Esophagus muscularis mucosa (tissue), 4 donors: Measurements from ENCODE around the gene CNTN2.

Experiments
- EP300 ChIP-seq: sonication (generic); formaldehyde crosslinking; IDR thresholded peaks from one replicate; pipeline ENCODE4 v1.6.1; 2017; ENCODE audit warnings: antibody characterized with exemption
- POLR2A ChIP-seq: fragments of 450-650 bp; IDR thresholded peaks from one replicate; pipeline ENCODE4 v1.6.1; 2017; ENCODE audit warnings: antibody characterized with exemption, moderate library complexity, mild to moderate bottlenecking, low read depth
- POLR2AphosphoS5 ChIP-seq, 2 donors: sonication (generic); formaldehyde crosslinking; IDR thresholded peaks; one replicate each; pipeline ENCODE4 v1.6.1; 2017; ENCODE audit warnings: antibody characterized with exemption in 2 of 2
- TF ChIP-seq, protein P1 (sequence below), 3 experiments: fragments of 200-600 bp in 2 of 3; fragments of 450-650 bp in 1 of 3; sonication (generic) in 2 of 3; IDR thresholded peaks; one replicate each; pipeline ENCODE4 v1.5.1; 2017 to 2019; ENCODE audit warnings: antibody characterized with exemption in 3 of 3, mild to moderate bottlenecking in 2 of 3, moderate library complexity in 1 of 3

DNA sequence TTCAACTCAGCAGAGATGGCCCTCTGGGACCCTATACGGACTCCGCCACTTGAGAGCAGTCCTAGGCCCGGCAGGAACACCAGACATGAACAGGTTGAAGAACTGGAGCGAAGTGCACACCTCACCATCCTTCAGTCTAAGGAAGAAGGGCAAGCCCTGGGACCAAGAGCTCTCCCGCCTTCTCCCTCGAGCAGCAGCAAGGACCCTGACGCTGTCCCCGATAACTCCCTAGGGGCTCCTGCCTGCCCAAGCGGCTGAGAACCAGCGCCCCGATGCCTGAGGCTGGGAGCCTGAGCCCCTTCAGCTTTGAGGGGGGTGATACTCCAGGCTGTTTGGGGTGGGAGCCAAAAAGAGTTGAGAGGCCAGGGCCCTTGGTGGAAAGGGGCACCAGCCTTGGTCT, 31.1 kb downstream of the CNTN2 start:
- TF ChIP-seq, protein P1, sequence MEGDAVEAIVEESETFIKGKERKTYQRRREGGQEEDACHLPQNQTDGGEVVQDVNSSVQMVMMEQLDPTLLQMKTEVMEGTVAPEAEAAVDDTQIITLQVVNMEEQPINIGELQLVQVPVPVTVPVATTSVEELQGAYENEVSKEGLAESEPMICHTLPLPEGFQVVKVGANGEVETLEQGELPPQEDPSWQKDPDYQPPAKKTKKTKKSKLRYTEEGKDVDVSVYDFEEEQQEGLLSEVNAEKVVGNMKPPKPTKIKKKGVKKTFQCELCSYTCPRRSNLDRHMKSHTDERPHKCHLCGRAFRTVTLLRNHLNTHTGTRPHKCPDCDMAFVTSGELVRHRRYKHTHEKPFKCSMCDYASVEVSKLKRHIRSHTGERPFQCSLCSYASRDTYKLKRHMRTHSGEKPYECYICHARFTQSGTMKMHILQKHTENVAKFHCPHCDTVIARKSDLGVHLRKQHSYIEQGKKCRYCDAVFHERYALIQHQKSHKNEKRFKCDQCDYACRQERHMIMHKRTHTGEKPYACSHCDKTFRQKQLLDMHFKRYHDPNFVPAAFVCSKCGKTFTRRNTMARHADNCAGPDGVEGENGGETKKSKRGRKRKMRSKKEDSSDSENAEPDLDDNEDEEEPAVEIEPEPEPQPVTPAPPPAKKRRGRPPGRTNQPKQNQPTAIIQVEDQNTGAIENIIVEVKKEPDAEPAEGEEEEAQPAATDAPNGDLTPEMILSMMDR (IDR thresholded peaks at IDR 0.05) = no peak
- no peak for TF ChIP-seq POLR2A
- TF ChIP-seq POLR2AphosphoS5 (IDR thresholded peaks at IDR 0.05) = no peak
- no peak for TF ChIP-seq EP300
